Measurements from ENCODE around the gene DNAH12. TPM values are rescaled to one million over a fixed set of nuclear protein-coding genes. Genes with fewer than 3 reads are reported as not detected.
"Not testable (repeated sequence)": the region's sequence is repeated elsewhere in the genome, so short reads cannot be mapped to it uniquely, and the experiment has no call there.

DNAH12 gene
- polyA plus RNA-seq, 1 donor = 3.0 TPM

DNA sequence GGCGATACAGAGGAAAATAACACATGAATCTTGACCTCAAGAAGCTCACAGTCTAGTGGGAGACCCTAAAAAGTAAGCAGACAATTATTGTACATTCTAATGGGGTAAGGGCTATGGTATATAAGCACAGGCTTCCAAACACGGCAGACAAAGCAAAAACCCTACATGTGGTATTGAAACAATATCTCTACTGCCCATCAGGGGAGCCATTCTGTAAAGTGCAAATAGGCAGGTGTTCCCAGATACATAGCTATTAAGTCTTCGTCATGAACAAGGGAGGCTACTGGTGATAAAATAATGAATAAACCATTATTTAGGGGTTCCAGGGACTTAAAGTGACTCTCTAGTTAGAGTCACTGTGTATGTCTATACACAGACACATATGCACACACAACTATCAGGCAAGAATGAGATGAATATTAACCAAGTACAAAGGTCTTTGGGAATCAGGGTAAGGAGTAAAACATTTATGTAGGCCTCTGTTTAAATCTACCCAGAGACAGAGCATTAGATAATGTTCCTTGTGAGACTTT lies 213.0 kb downstream of the DNAH12 start:
- no peak for DNase-seq

DNA sequence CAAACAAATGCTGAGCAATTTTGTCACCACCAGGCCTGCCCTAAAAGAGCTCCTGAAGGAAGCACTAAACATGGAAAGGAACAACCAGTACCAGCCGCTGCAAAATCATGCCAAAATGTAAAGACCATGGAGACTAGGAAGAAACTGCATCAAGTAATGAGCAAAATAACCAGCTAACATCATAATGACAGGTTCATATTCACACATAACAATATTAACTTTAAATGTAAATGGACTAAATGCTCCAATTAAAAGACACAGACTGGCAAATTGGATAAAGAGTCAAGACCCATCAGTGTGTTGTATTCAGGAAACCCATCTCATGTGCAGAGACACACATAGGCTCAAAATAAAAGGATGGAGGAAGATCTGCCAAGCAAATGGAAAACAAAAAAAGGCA lies 217.6 kb downstream of the DNAH12 start:
- not testable (repeated sequence) for DNase-seq

DNA sequence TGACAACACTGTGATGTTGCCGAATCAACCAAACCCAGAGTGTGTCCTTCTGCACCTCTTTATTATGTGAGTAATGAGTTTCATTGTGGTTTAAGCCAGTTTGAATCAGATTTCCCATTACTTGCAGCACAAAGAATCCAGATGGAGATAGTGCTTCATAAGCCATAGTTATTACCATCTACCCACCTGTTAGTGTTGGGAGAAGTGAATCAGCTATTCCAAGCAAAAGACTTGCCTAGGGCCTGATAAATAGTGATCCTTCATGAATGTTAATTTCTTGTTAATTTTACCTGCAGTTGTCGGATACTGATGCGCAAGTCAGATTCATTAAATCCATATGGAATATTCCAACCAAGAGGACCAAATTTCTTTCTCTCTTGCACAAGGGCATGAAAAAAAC lies 229.9 kb downstream of the DNAH12 start:
- no peak for DNase-seq

GRCh38 chr3:57309769-57310360 lies 234.3 kb downstream of the DNAH12 start:
- DNase-seq = no peak

- DNase-seq = not testable (repeated sequence)
These were observed 240.6 kb downstream of the DNAH12 start for GRCh38 chr3:57303520-57303919.

DNA sequence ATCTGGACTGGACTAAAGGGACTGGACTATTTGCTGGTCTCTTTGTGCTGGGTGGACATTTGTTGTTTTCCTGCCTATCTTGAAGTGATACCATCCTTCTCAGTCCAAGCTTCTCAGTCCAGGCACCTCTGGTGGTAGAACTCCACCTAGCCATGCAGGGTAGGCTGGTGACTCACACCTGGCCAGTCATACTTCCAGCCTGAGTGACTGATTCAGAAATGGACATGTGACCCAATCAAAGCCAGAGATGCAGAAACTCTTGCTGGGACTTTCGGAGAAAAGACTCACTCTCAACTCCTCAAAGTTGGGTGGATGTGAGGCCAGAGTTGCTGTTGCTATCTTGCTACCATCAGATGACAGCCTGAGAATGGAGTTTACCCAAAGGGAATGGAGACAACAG lies 246.1 kb downstream of the DNAH12 start:
- no peak for DNase-seq

DNA sequence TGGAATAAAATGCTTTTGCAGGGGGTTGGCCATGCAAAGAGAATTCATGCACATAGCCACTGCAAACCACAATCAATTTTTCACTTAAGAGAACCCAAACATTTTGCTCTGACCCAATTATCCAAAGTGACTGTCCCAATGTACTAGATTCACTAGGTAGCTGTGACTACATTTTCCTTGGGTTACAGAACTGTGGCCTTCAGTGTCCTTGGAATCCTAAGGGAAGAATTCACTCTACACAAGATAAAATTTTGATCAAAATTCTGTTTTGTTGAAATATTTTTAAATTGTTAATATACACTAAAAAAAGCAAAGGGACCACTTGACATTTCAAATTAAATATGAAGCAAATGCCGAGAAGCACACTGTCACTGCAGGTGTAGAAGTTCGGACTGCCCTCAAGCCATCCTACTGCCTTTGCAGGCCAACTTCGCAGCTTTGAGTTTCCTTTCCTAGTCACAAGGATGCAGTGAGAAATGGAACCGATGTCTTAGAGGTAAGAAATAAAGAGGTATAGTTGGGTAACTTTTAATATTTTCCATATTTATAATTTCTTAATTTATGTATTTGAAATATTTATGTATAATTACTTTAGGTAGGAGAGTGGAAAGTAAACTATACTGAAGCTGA lies 251.1 kb downstream of the DNAH12 start:
- DNase-seq = no peak

- no peak for DNase-seq
These were observed 251.8 kb downstream of the DNAH12 start, which contains the start of gene ASB14 for GRCh38 chr3:57292159-57292896. Gene ASB14, minus strand, starts transcription at chr3:57292685. Its CDS starts 652 bp downstream, at chr3:57292033.

DNA sequence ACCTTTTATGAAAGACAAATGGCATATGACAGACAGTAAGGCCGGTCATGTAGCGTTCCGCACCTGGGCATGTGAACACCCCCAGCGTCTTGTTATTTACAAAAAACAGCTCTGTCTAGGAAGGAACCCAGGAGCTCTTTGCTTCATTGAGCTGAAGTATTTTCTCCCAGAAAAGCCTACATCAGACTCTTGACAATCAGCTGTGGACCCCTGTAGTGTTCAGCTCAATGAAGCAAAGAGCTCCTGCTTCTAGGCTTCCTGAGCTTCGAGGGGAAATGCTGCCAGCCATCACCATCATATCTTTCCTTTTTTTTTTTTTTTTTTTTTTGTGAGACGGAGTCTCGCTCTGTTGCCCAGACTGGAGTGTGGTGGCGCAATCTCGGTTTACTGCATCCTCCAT lies 255.7 kb downstream of the DNAH12 start:
- DNase-seq = no peak

DNA sequence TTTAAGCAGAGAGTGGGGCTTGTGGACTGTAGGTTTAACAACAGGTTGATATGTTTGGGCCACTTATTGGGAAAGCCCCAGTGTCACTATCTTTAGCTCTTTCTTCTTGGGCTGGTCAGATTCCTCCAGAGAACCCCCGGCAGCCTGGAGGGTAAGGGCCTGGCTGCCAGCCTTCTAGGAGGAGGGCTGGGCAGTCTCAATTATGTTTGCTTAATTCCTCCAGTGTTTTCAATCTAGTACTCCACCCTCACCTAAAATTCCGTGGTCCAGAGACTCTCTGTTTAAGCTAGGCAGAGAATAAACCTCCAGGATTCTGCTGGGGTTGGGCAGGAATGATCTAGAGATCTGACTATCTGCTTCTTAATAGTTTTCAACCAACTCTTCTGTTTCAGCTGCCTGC lies 256.9 kb downstream of the DNAH12 start:
- no peak for DNase-seq

GRCh38 chr3:57283334-57283733 lies 260.8 kb downstream of the DNAH12 start:
- DNase-seq = no peak

- no peak for DNase-seq
These were observed 262.4 kb downstream of the DNAH12 start for GRCh38 chr3:57281715-57282114.

DNA sequence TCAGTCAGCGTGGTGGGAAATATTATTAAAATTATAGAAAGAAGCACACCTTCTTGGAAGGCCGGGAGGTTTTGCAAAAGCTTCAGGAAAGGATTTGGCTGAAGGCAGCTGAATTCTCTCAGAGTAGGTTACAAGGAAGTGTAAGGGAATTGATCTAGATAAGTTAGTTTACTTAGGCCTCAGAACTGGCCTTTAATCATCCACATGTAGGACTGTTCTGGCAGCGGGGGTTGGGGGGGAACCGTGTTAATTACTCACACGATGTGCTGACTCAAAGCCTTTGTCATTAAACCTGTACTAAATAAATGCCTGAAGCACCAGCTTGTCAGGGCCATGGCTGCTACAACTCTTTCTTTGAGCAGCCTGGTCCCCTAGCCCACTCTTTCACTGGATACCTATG lies 264.5 kb downstream of the DNAH12 start:
- DNase-seq = no peak

DNA sequence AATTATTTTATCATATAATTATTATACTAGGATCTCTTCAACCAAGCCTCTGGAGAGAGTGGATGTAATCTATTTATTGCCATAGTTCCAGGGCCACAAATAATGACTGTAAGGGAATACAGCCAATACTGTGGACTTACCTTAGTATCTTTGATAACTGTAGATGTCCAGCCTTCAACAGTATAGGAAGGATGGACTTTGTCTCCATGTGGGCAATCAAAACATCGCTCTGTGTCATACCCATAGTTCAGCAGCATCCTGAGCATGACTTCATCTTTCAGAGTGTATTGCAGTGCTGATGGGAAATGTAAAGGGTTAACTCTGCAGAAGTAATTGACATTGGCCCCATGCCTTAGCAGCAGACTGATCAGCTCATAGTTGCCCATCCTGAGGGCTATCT lies 265.9 kb downstream of the DNAH12 start:
- DNase-seq = no peak

DNA sequence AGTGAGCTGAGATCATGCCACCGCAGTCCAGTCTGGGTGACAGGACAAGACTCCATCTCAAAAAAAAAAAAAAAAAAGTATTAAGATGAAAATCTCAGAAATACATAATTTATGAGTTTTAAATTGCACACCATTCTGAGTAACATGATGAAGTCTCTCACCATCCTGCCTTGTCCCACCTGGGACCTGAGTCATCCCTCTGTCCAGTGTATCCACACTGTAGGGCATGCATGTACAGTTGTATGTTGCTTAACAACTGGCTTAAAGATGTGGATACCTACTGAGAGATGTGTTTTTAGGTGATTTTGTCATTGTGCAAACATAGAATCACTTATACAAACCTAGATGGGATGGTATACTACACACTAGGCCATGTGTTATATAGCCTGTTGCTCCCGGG lies 268.8 kb downstream of the DNAH12 start:
- DNase-seq = no peak

DNA sequence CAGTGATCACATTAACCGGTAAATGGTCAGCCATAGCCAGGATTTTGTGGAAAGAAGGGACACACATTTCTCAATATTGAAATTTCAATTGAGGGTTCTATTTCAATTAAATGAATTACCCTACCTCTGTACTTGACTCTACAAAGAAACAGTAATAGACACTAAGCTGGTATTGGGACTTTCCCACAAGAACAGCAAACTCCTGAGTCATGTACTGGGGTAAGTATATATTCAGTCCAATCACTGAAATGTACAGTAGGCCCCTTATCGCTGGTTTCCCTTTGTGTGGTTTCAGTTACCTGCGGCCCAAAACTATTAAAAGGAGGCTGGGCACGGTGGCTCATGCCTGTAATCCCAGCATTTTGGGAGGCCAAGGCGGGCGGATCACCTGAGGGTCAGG lies 269.3 kb downstream of the DNAH12 start:
- DNase-seq = no peak

DNA sequence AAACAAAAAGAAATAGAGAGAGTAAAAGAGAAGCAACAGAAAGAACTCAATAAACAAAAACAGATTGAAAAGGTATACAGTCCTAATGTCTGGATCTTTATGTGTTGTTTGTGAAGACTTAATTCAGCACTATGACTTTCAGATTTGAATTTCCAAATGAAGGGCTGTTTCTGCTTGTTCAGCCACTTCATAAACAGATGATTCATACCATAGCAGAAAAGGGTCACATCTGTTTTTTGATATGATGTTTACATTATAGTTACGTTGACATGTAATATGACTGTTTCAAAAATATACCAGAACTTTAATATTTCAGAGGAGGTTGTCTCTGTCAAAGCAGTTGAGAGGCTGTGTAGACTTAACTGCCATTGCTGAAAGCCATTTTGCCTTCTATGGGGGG lies 275.7 kb downstream of the DNAH12 start:
- no peak for DNase-seq

DNA sequence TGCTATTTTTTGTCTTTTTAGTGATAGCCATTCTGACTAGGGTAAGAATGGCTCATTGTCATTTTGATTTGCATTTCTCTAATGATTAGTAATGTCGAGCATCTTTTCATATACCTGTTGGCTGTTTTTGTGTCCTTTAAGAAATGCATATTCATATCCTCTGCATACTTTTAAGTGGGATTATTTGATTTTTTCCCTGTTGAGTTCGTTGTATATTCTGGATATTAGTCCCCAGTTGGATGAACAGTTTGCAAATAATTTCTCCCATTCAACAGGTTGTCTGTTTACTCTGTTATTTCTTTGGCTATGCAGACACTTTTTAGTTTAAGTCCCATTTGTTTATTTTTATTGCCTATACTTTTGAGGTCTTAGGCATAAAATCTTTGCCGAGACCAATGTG lies 282.2 kb downstream of the DNAH12 start:
- no peak for DNase-seq

DNA sequence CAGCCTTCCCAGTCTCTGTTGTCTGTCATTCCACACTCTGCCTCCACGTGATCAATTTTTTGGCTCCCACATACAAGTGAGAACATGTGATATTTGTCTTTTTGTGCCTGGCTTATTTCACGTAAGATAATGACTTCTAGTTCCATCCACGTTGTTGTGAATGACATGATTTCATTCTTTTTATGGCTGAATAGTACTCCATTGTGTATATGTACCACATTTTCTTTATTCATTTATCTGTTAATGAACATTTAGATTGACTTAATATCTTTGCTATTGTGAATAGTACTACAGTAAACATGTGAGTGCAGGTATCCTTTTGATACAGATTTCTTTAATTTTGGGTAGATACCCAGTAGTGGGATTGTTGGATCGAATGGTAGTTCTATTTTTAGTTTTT lies 283.0 kb downstream of the DNAH12 start:
- DNase-seq = no peak

- DNase-seq = no peak
These were observed 286.5 kb downstream of the DNAH12 start for GRCh38 chr3:57257678-57258077.

DNA sequence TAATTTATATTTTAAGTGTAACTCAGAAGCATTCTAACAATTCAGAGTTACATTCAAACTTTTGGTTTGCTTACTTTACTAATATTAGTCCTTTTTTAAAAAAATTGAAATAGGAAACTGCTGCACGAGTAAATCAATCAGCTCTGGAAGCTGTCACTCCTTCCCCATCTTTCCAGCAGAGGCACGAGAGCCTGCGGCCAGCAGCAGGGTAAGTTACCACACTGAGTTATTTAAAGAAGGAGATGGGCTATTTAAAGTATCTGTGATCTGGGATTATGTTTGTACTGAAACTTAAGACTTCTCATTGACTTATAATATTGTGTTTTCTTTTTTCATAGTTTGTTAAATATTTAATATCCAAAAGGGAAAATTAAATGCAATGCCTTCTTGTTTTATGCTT lies 287.3 kb downstream of the DNAH12 start:
- no peak for DNase-seq

GRCh38 chr3:57252404-57252803 lies 291.7 kb downstream of the DNAH12 start:
- DNase-seq = no peak

GRCh38 chr3:57244946-57245345 lies 299.2 kb downstream of the DNAH12 start:
- DNase-seq = no peak

Data from left kidney (tissue), 2 donors.